PFSK-1 (cell line): ENCODE results near the gene COMP. TPM values are rescaled to one million over a fixed set of nuclear protein-coding genes. Genes with fewer than 3 reads are reported as not detected.

Source experiments
- FOXP2 ChIP-seq: optimal IDR thresholded peaks from 2 replicates; pipeline ENCODE3; 2011; ENCODE audit warnings: borderline replicate concordance, control low read depth, inconsistent platforms; ENCODE audit not compliant: insufficient read depth; ENCODE audit errors: extremely low read length, extremely low read depth
- POLR2AphosphoS5 ChIP-seq: IDR thresholded peaks from 2 replicates; pipeline ENCODE4 v1.6.1; 2012; ENCODE audit warnings: low read depth, mild to moderate bottlenecking, control low read depth, low read length, moderate library complexity
- REST ChIP-seq, 2 experiments: IDR thresholded peaks; 2 replicates each; pipeline versions ENCODE4 v1.6.1 to v1.8.0; 2011 to 2012; ENCODE audit warnings: low read depth in 2 of 2, low read length in 2 of 2, control low read depth in 1 of 2, inconsistent platforms in 1 of 2, mild to moderate bottlenecking in 1 of 2, moderate library complexity in 1 of 2; ENCODE audit not compliant: insufficient read depth in 1 of 2
- SIN3A ChIP-seq: IDR thresholded peaks from 2 replicates; pipeline ENCODE4 v1.6.1; 2012; ENCODE audit warnings: mild to moderate bottlenecking, low read length, moderate library complexity, borderline replicate concordance; ENCODE audit not compliant: insufficient read depth
- TAF1 ChIP-seq: IDR thresholded peaks from 2 replicates; pipeline ENCODE4 v1.6.1; 2012; ENCODE audit warnings: low read length, control low read depth, borderline replicate concordance; ENCODE audit not compliant: insufficient read depth
- polyA plus RNA-seq: library from polyadenylated mRNA; unstranded; fragments of >200 nt; gene quantifications from one replicate; pipeline ENCODE4 v1.2.1, GENCODE V29; 2012; ENCODE audit warnings: low read depth, missing spikeins; ENCODE audit not compliant: insufficient read length

Gene COMP
- 1.5 TPM for polyA plus RNA-seq

DNA sequence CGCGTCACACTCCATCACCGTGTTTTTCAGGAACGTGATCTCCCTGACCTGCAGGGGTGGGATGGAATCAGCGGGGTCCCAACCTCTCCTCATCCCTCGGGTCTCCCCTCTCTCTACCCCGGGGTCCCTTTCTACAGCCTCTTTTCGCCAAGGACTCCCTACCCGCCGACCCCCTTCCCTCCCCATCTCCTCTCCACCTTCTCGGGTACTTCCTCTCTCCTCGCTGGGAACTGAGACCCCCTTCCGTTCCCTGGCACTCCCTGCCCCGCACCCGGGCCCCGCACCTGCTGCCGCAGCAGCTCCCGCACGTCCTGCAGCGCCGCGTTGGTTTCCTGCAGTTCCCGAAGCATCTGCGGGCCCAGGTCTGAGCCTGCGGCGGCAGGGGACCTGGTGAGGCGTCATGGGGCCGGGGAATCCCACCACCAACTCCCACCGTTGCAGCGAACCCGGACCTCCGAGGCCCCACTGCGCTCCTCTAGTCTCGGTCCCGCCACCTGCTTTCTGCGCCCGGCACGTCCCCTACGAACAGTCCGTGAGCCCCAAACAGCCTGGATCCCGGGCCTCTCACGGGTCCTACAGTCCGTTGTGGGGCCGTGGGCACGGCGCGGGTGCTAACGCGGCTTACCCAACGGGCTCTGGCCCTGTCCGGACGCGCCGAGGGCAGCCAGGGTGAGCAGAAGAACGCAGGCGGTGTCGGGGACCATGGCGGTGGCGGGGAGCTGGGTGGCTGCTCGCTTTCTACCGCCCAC lies at the start of gene COMP:
COMP (minus strand) TSS at position 740 of the 749 bp plus-strand sequence; CDS start at position 704, 36 bp downstream.
- TF ChIP-seq TAF1 (no peak), POLR2AphosphoS5 (no peak), SIN3A (no peak), REST (IDR thresholded peaks at IDR 0.05; ENCODE audit: insufficient read depth in 1 of 2, low read depth in 2 of 2, low read length in 2 of 2) (no peak), FOXP2 (no peak)

- TF ChIP-seq SIN3A (no peak), TAF1 (no peak), REST (IDR thresholded peaks at IDR 0.05; ENCODE audit: insufficient read depth in 1 of 2, low read depth in 2 of 2, low read length in 2 of 2) (no peak), FOXP2 (no peak), POLR2AphosphoS5 (no peak)
Measured at GRCh38 chr19:18840288-18841267, 49.5 kb upstream of the COMP start.

GRCh38 chr19:18839465-18840287 lies 48.6 kb upstream of the COMP start:
- TF ChIP-seq SIN3A (no peak), TAF1 (no peak), POLR2AphosphoS5 (no peak), FOXP2 (no peak), REST (IDR thresholded peaks at IDR 0.05; ENCODE audit: insufficient read depth in 1 of 2, low read depth in 2 of 2, low read length in 2 of 2) (no peak)

- TF ChIP-seq REST (IDR thresholded peaks at IDR 0.05; ENCODE audit: insufficient read depth in 1 of 2, low read depth in 2 of 2, low read length in 2 of 2) (no peak), POLR2AphosphoS5 (0 out of 2 replicates have a peak, but pooled peaks have one; percentile 5)
Measured at GRCh38 chr19:18834644-18834984, 43.5 kb upstream of the COMP start.
